HepG2 (cell line): Measurements from ENCODE around the gene TNFRSF6B. TPM values are rescaled to one million over a fixed set of nuclear protein-coding genes. Genes with fewer than 3 reads are reported as not detected.

Experiments
- CBX1 ChIP-seq: IDR thresholded peaks from one replicate; pipeline ENCODE4 v1.6.1; 2016; ENCODE audit warnings: antibody characterized with exemption, low read depth
- FOSL2 ChIP-seq: sonication (generic); formaldehyde crosslinking; IDR thresholded peaks from 2 replicates; pipeline ENCODE4 v1.4.0; 2020; ENCODE audit warnings: missing genetic modification reagents
- FOXA1 ChIP-seq, 2 experiments: fragments of 450-650 bp in 1 of 2; sonication (generic) in 1 of 2; formaldehyde crosslinking in 1 of 2; IDR thresholded peaks; 2 replicates each; pipeline versions ENCODE4 v1.4.0 to v1.6.1; 2016 to 2020; ENCODE audit warnings: missing genetic modification reagents in 1 of 2
- FOXM1 ChIP-seq: sonication (generic); formaldehyde crosslinking; IDR thresholded peaks from 2 replicates; pipeline ENCODE4 v1.5.0; 2020; ENCODE audit warnings: missing genetic modification reagents
- ZNF205 ChIP-seq: IDR thresholded peaks from 2 replicates; pipeline ENCODE4 v1.6.1; 2018; ENCODE audit warnings: missing biosample characterization, missing genetic modification reagents
- ZNF235 ChIP-seq: sonication (generic); formaldehyde crosslinking; IDR thresholded peaks from 2 replicates; pipeline ENCODE4 v1.8.1; 2023; ENCODE audit warnings: mild to moderate bottlenecking, missing genetic modification reagents, borderline replicate concordance
- ZNF431 ChIP-seq: sonication (generic); formaldehyde crosslinking; IDR thresholded peaks from 2 replicates; pipeline ENCODE4 v1.9.0; 2022; ENCODE audit warnings: missing genetic modification reagents, low read depth, mild to moderate bottlenecking, borderline replicate concordance
- ZNF510 ChIP-seq: sonication (generic); formaldehyde crosslinking; IDR thresholded peaks from 2 replicates; pipeline ENCODE4 v1.4.0; 2020; ENCODE audit warnings: low read depth, mild to moderate bottlenecking, missing genetic modification reagents
- polyA plus RNA-seq, 8 experiments: library from polyadenylated mRNA; depleted of rRNA in 3 of 8; stranded (reverse) in 7 of 8; unstranded in 1 of 8; fragments of >200 nt; fragmentation: Illumina TruSeq in 4 of 8; extraction: Trizol in 4 of 8; gene quantifications; 2 replicates each; pipeline versions ENCODE4 v1.2.1 to v1.2.3, GENCODE V29; 2011 to 2016; ENCODE audit warnings: low read depth in 4 of 8, missing spikeins in 1 of 8, mixed read lengths in 1 of 8; ENCODE audit not compliant: insufficient read depth in 1 of 8
- total RNA-seq, 5 experiments: library from RNA; depleted of rRNA; stranded (reverse); fragments of >200 nt; fragmentation: Illumina TruSeq; extraction: Trizol; gene quantifications; 2 replicates each; pipeline ENCODE4 v1.2.3, GENCODE V29; 2016; ENCODE audit warnings: low read depth in 1 of 5
- TF ChIP-seq, protein P1 (sequence below): sonication (generic); formaldehyde crosslinking; IDR thresholded peaks from 2 replicates; pipeline ENCODE4 v1.5.1; 2020; ENCODE audit warnings: missing genetic modification reagents, mild to moderate bottlenecking, borderline replicate concordance
- TF ChIP-seq, protein P2 (sequence below): sonication (generic); formaldehyde crosslinking; IDR thresholded peaks from 2 replicates; pipeline ENCODE4 v1.9.0; 2021; ENCODE audit warnings: missing genetic modification reagents, borderline replicate concordance
- TF ChIP-seq, protein P3 (sequence below): sonication (generic); formaldehyde crosslinking; IDR thresholded peaks from 2 replicates; pipeline ENCODE4 v1.5.1; 2020; ENCODE audit warnings: mild to moderate bottlenecking, missing genetic modification reagents, moderate library complexity
- TF ChIP-seq, protein P4 (sequence below): sonication (generic); formaldehyde crosslinking; IDR thresholded peaks from 2 replicates; pipeline ENCODE4 v1.5.0; 2020; ENCODE audit warnings: missing genetic modification reagents, mild to moderate bottlenecking, borderline replicate concordance
- TF ChIP-seq, protein P5 (sequence below): sonication (generic); formaldehyde crosslinking; IDR thresholded peaks from 2 replicates; pipeline ENCODE4 v1.4.0; 2020; ENCODE audit warnings: mild to moderate bottlenecking, missing genetic modification reagents

Gene TNFRSF6B
- total and polyA plus RNA-seq, 2 of the 13 experiments (the other 11 are each of a cell fraction or from before 2014, with no cell fraction given), result 0.24 TPM; not detected in 1

DNA sequence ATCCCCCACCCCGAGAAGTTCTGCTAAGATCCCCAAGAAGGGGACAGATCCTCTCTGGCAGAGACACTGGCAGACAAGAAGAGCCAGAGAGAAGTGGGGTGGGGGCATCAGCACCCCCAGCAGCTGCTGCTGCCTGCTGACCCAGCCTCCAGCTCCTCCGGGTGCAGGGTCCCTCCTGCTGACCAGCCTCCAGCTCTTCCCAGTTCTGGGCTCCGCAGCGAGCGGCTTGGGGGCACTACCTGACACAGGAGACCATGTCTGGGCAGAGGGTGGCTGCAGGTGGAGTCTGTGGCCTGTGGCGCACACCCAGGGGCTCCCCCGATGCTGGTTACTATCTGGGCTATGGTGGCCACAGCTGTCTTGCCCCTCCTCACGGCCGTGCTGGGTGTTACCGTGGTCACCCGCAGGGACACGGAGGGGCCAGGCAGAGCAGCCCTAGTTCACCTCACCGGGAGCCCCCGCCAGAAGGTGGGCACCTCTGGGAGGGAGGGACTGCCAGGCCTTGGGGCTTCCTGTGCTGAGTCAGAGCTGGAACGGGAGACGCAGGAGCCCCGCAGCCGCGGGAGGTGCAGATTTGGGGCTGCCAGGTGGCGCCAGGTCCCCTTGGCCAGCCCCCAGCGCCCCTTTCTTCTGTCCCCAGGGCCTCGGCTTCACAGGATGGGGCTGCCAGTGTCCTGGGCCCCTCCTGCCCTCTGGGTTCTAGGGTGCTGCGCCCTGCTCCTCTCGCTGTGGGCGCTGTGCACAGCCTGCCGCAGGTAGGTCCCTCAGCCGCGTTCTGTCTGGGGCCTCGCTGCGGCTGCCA lies 40.6 kb downstream of the TNFRSF6B start (continued):
- TF ChIP-seq, protein P1, sequence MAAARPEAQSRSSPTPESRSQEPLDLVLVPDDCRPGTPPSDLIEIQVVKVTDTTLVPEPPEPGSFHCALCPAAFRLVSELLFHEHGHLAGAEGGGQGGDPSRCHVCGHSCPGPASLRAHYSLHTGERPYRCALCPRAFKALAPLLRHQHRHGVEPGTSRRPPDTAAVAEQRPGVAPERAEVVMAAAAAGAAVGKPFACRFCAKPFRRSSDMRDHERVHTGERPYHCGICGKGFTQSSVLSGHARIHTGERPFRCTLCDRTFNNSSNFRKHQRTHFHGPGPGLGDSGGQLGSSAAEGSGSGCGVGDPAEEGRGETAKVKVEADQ, result 0 out of 2 replicates have a peak, but pooled peaks have one; percentile 19
- TF ChIP-seq, protein P2, sequence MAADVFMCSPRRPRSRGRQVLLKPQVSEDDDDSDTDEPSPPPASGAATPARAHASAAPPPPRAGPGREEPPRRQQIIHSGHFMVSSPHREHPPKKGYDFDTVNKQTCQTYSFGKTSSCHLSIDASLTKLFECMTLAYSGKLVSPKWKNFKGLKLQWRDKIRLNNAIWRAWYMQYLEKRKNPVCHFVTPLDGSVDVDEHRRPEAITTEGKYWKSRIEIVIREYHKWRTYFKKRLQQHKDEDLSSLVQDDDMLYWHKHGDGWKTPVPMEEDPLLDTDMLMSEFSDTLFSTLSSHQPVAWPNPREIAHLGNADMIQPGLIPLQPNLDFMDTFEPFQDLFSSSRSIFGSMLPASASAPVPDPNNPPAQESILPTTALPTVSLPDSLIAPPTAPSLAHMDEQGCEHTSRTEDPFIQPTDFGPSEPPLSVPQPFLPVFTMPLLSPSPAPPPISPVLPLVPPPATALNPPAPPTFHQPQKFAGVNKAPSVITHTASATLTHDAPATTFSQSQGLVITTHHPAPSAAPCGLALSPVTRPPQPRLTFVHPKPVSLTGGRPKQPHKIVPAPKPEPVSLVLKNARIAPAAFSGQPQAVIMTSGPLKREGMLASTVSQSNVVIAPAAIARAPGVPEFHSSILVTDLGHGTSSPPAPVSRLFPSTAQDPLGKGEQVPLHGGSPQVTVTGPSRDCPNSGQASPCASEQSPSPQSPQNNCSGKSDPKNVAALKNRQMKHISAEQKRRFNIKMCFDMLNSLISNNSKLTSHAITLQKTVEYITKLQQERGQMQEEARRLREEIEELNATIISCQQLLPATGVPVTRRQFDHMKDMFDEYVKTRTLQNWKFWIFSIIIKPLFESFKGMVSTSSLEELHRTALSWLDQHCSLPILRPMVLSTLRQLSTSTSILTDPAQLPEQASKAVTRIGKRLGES (CRISPR knock-in tag), result no peak
- TF ChIP-seq ZNF235 (no peak; the same call in 1 of the 2 replicates), ZNF510 (no peak), ZNF431 (CRISPR knock-in tag) (no peak), FOXM1 (CRISPR knock-in tag) (no peak), ZNF205 (no peak), CBX1 (no peak), FOXA1 (IDR thresholded peaks at IDR 0.05) (no peak), FOXA1 (CRISPR knock-in tag; IDR thresholded peaks at IDR 0.05) (no peak; the same call in 1 of the 2 replicates), FOSL2 (CRISPR knock-in tag) (peak; percentile 40; the same call in 1 of the 2 replicates)
- TF ChIP-seq, protein P3, sequence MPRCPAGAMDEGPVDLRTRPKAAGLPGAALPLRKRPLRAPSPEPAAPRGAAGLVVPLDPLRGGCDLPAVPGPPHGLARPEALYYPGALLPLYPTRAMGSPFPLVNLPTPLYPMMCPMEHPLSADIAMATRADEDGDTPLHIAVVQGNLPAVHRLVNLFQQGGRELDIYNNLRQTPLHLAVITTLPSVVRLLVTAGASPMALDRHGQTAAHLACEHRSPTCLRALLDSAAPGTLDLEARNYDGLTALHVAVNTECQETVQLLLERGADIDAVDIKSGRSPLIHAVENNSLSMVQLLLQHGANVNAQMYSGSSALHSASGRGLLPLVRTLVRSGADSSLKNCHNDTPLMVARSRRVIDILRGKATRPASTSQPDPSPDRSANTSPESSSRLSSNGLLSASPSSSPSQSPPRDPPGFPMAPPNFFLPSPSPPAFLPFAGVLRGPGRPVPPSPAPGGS (CRISPR knock-in tag), result no peak; the same call in 1 of the 2 replicates
- TF ChIP-seq, protein P4, sequence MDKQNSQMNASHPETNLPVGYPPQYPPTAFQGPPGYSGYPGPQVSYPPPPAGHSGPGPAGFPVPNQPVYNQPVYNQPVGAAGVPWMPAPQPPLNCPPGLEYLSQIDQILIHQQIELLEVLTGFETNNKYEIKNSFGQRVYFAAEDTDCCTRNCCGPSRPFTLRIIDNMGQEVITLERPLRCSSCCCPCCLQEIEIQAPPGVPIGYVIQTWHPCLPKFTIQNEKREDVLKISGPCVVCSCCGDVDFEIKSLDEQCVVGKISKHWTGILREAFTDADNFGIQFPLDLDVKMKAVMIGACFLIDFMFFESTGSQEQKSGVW, result no peak
- TF ChIP-seq, protein P5, sequence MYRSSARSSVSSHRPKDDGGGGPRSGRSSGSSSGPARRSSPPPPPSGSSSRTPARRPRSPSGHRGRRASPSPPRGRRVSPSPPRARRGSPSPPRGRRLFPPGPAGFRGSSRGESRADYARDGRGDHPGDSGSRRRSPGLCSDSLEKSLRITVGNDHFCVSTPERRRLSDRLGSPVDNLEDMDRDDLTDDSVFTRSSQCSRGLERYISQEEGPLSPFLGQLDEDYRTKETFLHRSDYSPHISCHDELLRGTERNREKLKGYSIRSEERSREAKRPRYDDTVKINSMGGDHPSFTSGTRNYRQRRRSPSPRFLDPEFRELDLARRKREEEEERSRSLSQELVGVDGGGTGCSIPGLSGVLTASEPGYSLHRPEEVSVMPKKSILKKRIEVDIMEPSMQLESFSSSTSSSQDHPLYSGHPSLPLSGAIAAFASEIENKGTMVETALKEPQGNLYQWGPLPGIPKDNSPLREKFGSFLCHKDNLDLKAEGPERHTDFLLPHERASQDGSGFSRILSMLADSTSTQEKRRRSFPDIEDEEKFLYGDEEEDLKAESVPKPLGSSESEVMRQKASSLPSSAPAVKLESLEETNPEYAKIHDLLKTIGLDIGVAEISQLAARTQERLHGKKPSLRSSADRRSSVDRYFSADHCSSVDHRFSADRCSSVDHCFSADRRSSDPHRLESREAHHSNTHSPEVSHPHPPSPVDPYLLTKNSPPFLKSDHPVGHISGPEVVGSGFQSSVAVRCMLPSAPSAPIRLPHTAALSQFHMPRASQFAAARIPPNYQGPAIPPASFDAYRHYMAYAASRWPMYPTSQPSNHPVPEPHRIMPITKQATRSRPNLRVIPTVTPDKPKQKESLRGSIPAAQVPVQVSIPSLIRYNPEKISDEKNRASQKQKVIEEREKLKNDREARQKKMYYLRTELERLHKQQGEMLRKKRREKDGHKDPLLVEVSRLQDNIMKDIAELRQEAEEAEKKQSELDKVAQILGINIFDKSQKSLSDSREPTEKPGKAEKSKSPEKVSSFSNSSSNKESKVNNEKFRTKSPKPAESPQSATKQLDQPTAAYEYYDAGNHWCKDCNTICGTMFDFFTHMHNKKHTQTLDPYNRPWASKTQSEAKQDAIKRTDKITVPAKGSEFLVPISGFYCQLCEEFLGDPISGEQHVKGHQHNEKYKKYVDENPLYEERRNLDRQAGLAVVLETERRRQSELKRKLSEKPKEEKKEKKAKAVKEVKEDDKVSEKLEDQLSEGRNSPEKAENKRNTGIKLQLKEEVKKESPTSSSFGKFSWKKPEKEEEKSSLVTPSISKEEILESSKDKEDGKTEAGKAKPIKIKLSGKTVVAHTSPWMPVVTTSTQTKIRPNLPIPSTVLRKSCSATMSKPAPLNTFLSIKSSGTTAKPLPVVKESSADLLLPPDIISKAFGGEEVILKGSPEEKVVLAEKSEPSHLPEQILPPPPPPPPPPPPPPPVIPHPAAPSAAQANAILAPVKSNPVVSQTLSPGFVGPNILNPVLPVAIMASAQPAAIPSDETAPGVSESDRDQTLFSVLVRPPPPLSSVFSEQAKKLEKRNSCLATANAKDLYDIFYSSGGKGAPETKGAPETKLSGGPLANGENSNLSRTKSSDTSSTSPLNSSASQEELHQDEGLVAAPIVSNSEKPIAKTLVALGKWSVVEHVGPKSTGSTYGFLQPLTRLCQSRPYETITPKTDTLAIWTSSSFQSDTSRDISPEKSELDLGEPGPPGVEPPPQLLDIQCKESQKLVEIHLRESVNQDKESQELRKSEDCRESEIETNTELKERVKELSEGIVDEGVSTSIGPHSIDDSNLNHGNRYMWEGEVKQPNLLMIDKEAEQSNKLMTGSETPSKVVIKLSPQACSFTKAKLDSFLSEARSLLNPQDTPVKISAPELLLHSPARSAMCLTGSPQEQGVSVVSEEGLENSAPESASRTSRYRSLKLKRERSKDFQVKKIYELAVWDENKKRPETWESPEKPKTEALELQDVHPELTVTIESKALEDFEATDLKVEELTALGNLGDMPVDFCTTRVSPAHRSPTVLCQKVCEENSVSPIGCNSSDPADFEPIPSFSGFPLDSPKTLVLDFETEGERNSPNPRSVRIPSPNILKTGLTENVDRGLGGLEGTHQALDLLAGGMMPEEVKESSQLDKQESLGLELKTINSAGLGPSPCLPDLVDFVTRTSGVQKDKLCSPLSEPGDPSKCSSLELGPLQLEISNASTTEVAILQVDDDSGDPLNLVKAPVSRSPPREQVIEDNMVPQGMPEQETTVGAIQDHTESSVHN, result peak; percentile 70; the same call in 1 of the 2 replicates
